Activated CD8-positive, alpha-beta memory T cell treated with anti-CD3 and anti-CD28 coated beads for 36 hours (primary cell): Measurements from ENCODE around the gene LTB4R2. TPM values are rescaled to one million over a fixed set of nuclear protein-coding genes. Genes with fewer than 3 reads are reported as not detected.

Source experiments
- CTCF ChIA-PET: fragments of 350-600 bp; sonication (Branson Sonifier 250); formaldehyde crosslinking; loops from one replicate; lab custom pipeline; 2021; ENCODE audit warnings: antibody characterized with exemption; lab: Charles Lee
- POLR2A ChIA-PET: fragments of 350-600 bp; sonication (Branson Sonifier 250); formaldehyde crosslinking; loops from one replicate; lab custom pipeline; 2021; ENCODE audit warnings: antibody characterized with exemption; lab: Charles Lee
- total RNA-seq, 2 experiments: library from RNA; stranded (reverse); gene quantifications; one replicate each; pipeline ENCODE4 v1.2.3, GENCODE V29; 2021

LTB4R2 gene
- total RNA-seq, 2 experiments from 2014 or later = 9.3 to 10.4 TPM

GRCh38 chr14:24291446-24292117 lies 18.4 kb upstream of the LTB4R2 start:
- CTCF ChIA-PET = interaction anchor here (0.7 to 3.7 kb wide), 8 partner anchors 9 to 130 kb away, joined by 3 to 18 read pairs (median 8); partner anchors contain the start of genes CIDEB, IRF9 and TINF2
- POLR2A ChIA-PET = interaction anchor here (2.0 kb wide), 1 partner anchor 17 kb away, joined by 7 read pairs; no protein-coding TSS in a partner anchor

- POLR2A ChIA-PET = interaction anchor here (0.5 to 0.9 kb wide), 2 partner anchors 45 to 139 kb away, joined by 3 read pairs; no protein-coding TSS in a partner anchor
- CTCF ChIA-PET = interaction anchor here (1.0 to 3.7 kb wide), 5 partner anchors 13 to 49 kb away, joined by 3 to 18 read pairs (median 8); partner anchors contain the start of genes CIDEB and TINF2
Observed at GRCh38 chr14:24292118-24292807, 17.7 kb upstream of the LTB4R2 start.

- CTCF ChIA-PET = interaction anchor here (2.1 to 2.5 kb wide), 2 partner anchors 14 to 51 kb away, joined by 8 to 13 read pairs; partner anchors contain the start of gene TINF2
- POLR2A ChIA-PET = no interaction called here
Observed at GRCh38 chr14:24293525-24293924, 16.4 kb upstream of the LTB4R2 start.

GRCh38 chr14:24296341-24297157 lies 13.4 kb upstream of the LTB4R2 start:
- ChIA-PET POLR2A (interaction anchor here (0.6 to 1.9 kb wide), 2 partner anchors 54 to 108 kb away, joined by 3 to 19 read pairs; partner anchors contain the start of genes IPO4 and TINF2), CTCF (interaction anchor here (0.6 to 7.9 kb wide), 18 partner anchors 10 to 1174 kb away, joined by 3 to 156 read pairs (median 5); partner anchors contain the start of genes CHMP4A, CIDEB, IPO4 and LTB4R)

GRCh38 chr14:24297190-24297964 lies 12.6 kb upstream of the LTB4R2 start:
- ChIA-PET POLR2A (interaction anchor here (1.9 kb wide), 1 partner anchor 55 kb away, joined by 19 read pairs; the partner anchor contains the start of gene TINF2), CTCF (interaction anchor here (0.7 to 7.9 kb wide), 19 partner anchors 9 to 135 kb away, joined by 3 to 156 read pairs (median 5); partner anchors contain the start of genes CHMP4A, CIDEB, IPO4 and LTB4R)

- ChIA-PET POLR2A (interaction anchor here (0.6 to 3.2 kb wide), 4 partner anchors 10 to 86 kb away, joined by 3 to 21 read pairs (median 13); partner anchors contain the start of genes CHMP4A, LTB4R, LTB4R2 and TINF2), CTCF (interaction anchor here (1.0 to 7.9 kb wide), 7 partner anchors 9 to 83 kb away, joined by 3 to 156 read pairs (median 4); partner anchors contain the start of genes CIDEB, LTB4R, LTB4R2 and MDP1)
Observed at GRCh38 chr14:24298892-24299254, 11.1 kb upstream of the LTB4R2 start.

GRCh38 chr14:24299255-24300191 lies 10.4 kb upstream of the LTB4R2 start, which contains the start of the genes DHRS1 and NOP9:
Gene DHRS1 (minus strand): TSS chr14:24299780. CDS start chr14:24299106, 674 bp downstream.
Gene NOP9 (plus strand): TSS chr14:24299850. CDS start chr14:24299955, 105 bp downstream.
- POLR2A ChIA-PET = interaction anchor here (0.8 to 3.2 kb wide), 6 partner anchors 9 to 86 kb away, joined by 3 to 21 read pairs (median 7); partner anchors contain the start of genes CHMP4A, LTB4R, LTB4R2 and RABGGTA
- CTCF ChIA-PET = interaction anchor here (0.8 to 7.9 kb wide), 11 partner anchors 9 to 137 kb away, joined by 3 to 156 read pairs (median 3); partner anchors contain the start of genes CIDEB, LTB4R, LTB4R2 and MDP1

GRCh38 chr14:24300326-24300980 lies 9.5 kb upstream of the LTB4R2 start:
- POLR2A ChIA-PET = interaction anchor here (0.8 to 3.2 kb wide), 6 partner anchors 8 to 87 kb away, joined by 3 to 21 read pairs (median 7); partner anchors contain the start of genes CHMP4A, LTB4R, LTB4R2 and RABGGTA
- CTCF ChIA-PET = interaction anchor here (0.8 to 7.9 kb wide), 11 partner anchors 9 to 136 kb away, joined by 3 to 156 read pairs (median 4); partner anchors contain the start of genes CIDEB, LTB4R, LTB4R2 and TINF2

- POLR2A ChIA-PET = no interaction called here
Observed at GRCh38 chr14:24304019-24304387, 5.9 kb upstream of the LTB4R2 start.

GRCh38 chr14:24307156-24307574 lies 2.8 kb upstream of the LTB4R2 start:
- POLR2A ChIA-PET = no interaction called here

More at GRCh38 chr14:24304019-24304387, 5.9 kb upstream of the LTB4R2 start:
- CTCF ChIA-PET = interaction anchor here (1.3 to 3.7 kb wide), 2 partner anchors 10 to 61 kb away, joined by 4 to 16 read pairs; partner anchors contain the start of gene TINF2

GRCh38 chr14:24307575-24308341 lies 2.2 kb upstream of the LTB4R2 start, which contains the start of gene CIDEB:
Gene CIDEB (minus strand): TSS chr14:24307977. CDS start chr14:24307858, 119 bp downstream.
- ChIA-PET POLR2A (interaction anchor here (0.9 to 1.1 kb wide), 2 partner anchors 8 to 66 kb away, joined by 3 read pairs; partner anchors contain the start of genes DHRS1, NOP9 and TINF2), CTCF (interaction anchor here (0.5 to 8.6 kb wide), 28 partner anchors 9 to 227 kb away, joined by 3 to 57 read pairs (median 6); partner anchors contain the start of genes ADCY4, CBLN3, CHMP4A and DHRS1)

More at GRCh38 chr14:24307156-24307574, 2.8 kb upstream of the LTB4R2 start:
- CTCF ChIA-PET = interaction anchor here (1.3 to 8.6 kb wide), 14 partner anchors 8 to 227 kb away, joined by 3 to 57 read pairs (median 6); partner anchors contain the start of genes ADCY4, DHRS1, NOP9 and TINF2

GRCh38 chr14:24308342-24309124 lies 1.4 kb upstream of the LTB4R2 start:
- ChIA-PET CTCF (interaction anchor here (0.7 to 8.6 kb wide), 27 partner anchors 10 to 228 kb away, joined by 3 to 57 read pairs (median 6); partner anchors contain the start of genes ADCY4, CBLN3, CHMP4A and DHRS1), POLR2A (interaction anchor here (0.9 to 1.1 kb wide), 2 partner anchors 9 to 67 kb away, joined by 3 read pairs; partner anchors contain the start of genes DHRS1, NOP9 and TINF2)

- POLR2A ChIA-PET = interaction anchor here (0.9 to 2.6 kb wide), 4 partner anchors 10 to 121 kb away, joined by 3 to 21 read pairs (median 6); partner anchors contain the start of genes DHRS1, NOP9 and TINF2
- CTCF ChIA-PET = interaction anchor here (1.2 to 8.6 kb wide), 8 partner anchors 12 to 126 kb away, joined by 3 to 57 read pairs (median 25); partner anchors contain the start of genes ADCY4, CBLN3, DHRS1 and KHNYN
Observed at GRCh38 chr14:24310265-24310645, 315 bp downstream of the LTB4R2 start.
